HCT116 (cell line): ENCODE results near the gene MSRB2. TPM values are rescaled to one million over a fixed set of nuclear protein-coding genes. Genes with fewer than 3 reads are reported as not detected.

Experiments
- ATAC-seq: fragments of 200-7000 bp; cut with Tn5 transposase; 2 replicates; pipeline ENCODE4 v1.9.1; 2020; ENCODE audit warnings: mild to moderate bottlenecking, moderate library complexity
- BruUV-seq: library from RNA; stranded (reverse); fragments of 400-500 nt; replicated peaks from 2 replicates; lab custom pipeline; 2021; lab: Mats Ljungman, UMichigan
- CTCF ChIA-PET: fragments of 300-600 bp; sonication (Branson Sonifier 250); formaldehyde crosslinking; loops from one replicate; lab custom pipeline; 2021; ENCODE audit warnings: antibody characterized with exemption; lab: Charles Lee
- POLR2A ChIA-PET: fragments of 300-600, 350-600 bp; sonication (Branson Sonifier 250); formaldehyde crosslinking; loops from one replicate; lab custom pipeline; 2021; ENCODE audit warnings: antibody characterized with exemption; lab: Charles Lee
- RAD21 ChIA-PET, 2 experiments: fragments of 300-600 bp; sonication (Branson Sonifier 250); formaldehyde crosslinking; loops; one replicate each; lab custom pipeline; 2023; ENCODE audit warnings: low total read pairs in 2 of 2; ENCODE audit not compliant: uncharacterized antibody in 2 of 2, unreplicated experiment in 2 of 2, low non-redundant PET in 1 of 2; lab: Charles Lee
- DNase-seq: peaks from one replicate; pipeline ENCODE4 v3.0.0-alpha.2; 2010; ENCODE audit warnings: low read depth, low spot score
- H2AFZ ChIP-seq: fragments of 200-600 bp; shearing (Covaris generic), sonication (generic); 2 replicates; pipeline ENCODE4 v1.6.1; 2017; ENCODE audit warnings: low read depth, mixed run types, mixed read lengths, antibody characterized with exemption, low read length; ENCODE audit not compliant: poor library complexity, severe bottlenecking
- H3K27ac ChIP-seq: 2 replicates; pipeline ENCODE4 v1.5.1; 2012; ENCODE audit warnings: low read depth, low read length
- H3K27me3 ChIP-seq: fragments of 200-600 bp; sonication (generic); 2 replicates; pipeline ENCODE4 v1.6.1; 2016; ENCODE audit warnings: mixed run types, low read length, mixed read lengths; ENCODE audit not compliant: insufficient read depth
- H3K36me3 ChIP-seq, 2 experiments: fragments of 200-500 bp in 1 of 2; fragments of 200-600 bp in 1 of 2; sonication (Bioruptor generic) in 1 of 2; sonication (generic) in 1 of 2; 2 replicates each; pipeline versions ENCODE4 v1.5.1 to v1.6.1; 2014 to 2016; ENCODE audit warnings: low read length in 2 of 2, inconsistent platforms in 1 of 2, mixed read lengths in 1 of 2, mixed run types in 1 of 2; ENCODE audit not compliant: insufficient read depth in 2 of 2, control insufficient read depth in 1 of 2
- H3K4me1 ChIP-seq, 2 experiments: fragments of 200-600 bp in 1 of 2; sonication (generic) in 1 of 2; 2 replicates each; pipeline versions ENCODE4 v1.5.1 to v1.6.1; 2012 to 2017; ENCODE audit warnings: low read length in 2 of 2, inconsistent platforms in 1 of 2, mild to moderate bottlenecking in 1 of 2, mixed read lengths in 1 of 2, mixed run types in 1 of 2, moderate library complexity in 1 of 2; ENCODE audit not compliant: insufficient read depth in 2 of 2, control insufficient read depth in 1 of 2
- H3K4me2 ChIP-seq: fragments of 200-600 bp; sonication (generic); 2 replicates; pipeline ENCODE4 v1.6.1; 2017; ENCODE audit warnings: mixed run types, low read length, mixed read lengths
- H3K4me3 ChIP-seq, 2 experiments: fragments of 200-600 bp in 1 of 2; sonication (generic) in 1 of 2; replicated peaks in 1 of 2; 2 replicates each; pipeline ENCODE4 v1.5.1; 2011 to 2016; ENCODE audit warnings: low read length in 2 of 2, control low read depth in 1 of 2, low read depth in 1 of 2, mild to moderate bottlenecking in 1 of 2, mixed read lengths in 1 of 2, mixed run types in 1 of 2
- H3K79me2 ChIP-seq: fragments of 200-600 bp; sonication (generic); 2 replicates; pipeline ENCODE4 v1.6.1; 2017; ENCODE audit warnings: mild to moderate bottlenecking, mixed run types, low read length, moderate library complexity, mixed read lengths; ENCODE audit not compliant: insufficient read depth
- H3K9ac ChIP-seq: fragments of 200-600 bp; sonication (generic); 2 replicates; pipeline ENCODE4 v1.6.1; 2016; ENCODE audit warnings: low read length, mixed read lengths
- H3K9me2 ChIP-seq: fragments of 200-600 bp; sonication (generic), shearing (Covaris generic); 2 replicates; pipeline ENCODE4 v1.6.1; 2017; ENCODE audit warnings: mixed run types, mild to moderate bottlenecking, moderate library complexity; ENCODE audit not compliant: insufficient read depth
- H3K9me3 ChIP-seq, 2 experiments: fragments of 200-500 bp in 1 of 2; fragments of 200-600 bp in 1 of 2; sonication (Bioruptor generic) in 1 of 2; sonication (generic) in 1 of 2; 2 replicates each; pipeline ENCODE4 v1.6.1; 2014 to 2017; ENCODE audit warnings: low read length in 2 of 2, mixed read lengths in 2 of 2, inconsistent platforms in 1 of 2, low read depth in 1 of 2, mild to moderate bottlenecking in 1 of 2, mixed run types in 1 of 2, moderate library complexity in 1 of 2; ENCODE audit not compliant: control insufficient read depth in 1 of 2, insufficient read depth in 1 of 2
- H4K20me1 ChIP-seq: fragments of 200-600 bp; sonication (generic), shearing (Covaris generic); 2 replicates; pipeline ENCODE4 v1.6.1; 2017; ENCODE audit warnings: mixed run types, mild to moderate bottlenecking, moderate library complexity; ENCODE audit not compliant: insufficient read depth
- CEBPB ChIP-seq: IDR thresholded peaks from 2 replicates; pipeline ENCODE4 v1.6.1; 2012; ENCODE audit warnings: low read depth
- ELF1 ChIP-seq: IDR thresholded peaks from 2 replicates; pipeline ENCODE4 v1.6.1; 2012; ENCODE audit warnings: low read depth, borderline replicate concordance
- EZH2 ChIP-seq: fragments of 200-600 bp; sonication (generic); IDR thresholded peaks from 2 replicates; pipeline ENCODE4 v1.6.1; 2017; ENCODE audit warnings: antibody characterized with exemption, mixed run types
- EZH2phosphoT487 ChIP-seq: fragments of 200-600 bp; IDR thresholded peaks from 2 replicates; pipeline ENCODE4 v1.6.1; 2018; ENCODE audit warnings: antibody characterized with exemption, borderline replicate concordance
- FOSL1 ChIP-seq: IDR thresholded peaks from 2 replicates; pipeline ENCODE4 v1.6.1; 2012; ENCODE audit warnings: low read depth
- MAX ChIP-seq: IDR thresholded peaks from 2 replicates; pipeline ENCODE4 v1.6.1; 2012
- POLR2A ChIP-seq: IDR thresholded peaks from 2 replicates; pipeline ENCODE4 v1.7.0; 2011; ENCODE audit warnings: borderline replicate concordance; ENCODE audit not compliant: insufficient read depth, insufficient read length; ENCODE audit errors: extremely low read depth
- POLR2AphosphoS5 ChIP-seq: IDR thresholded peaks from 2 replicates; pipeline ENCODE4 v1.6.1; 2011; ENCODE audit warnings: mild to moderate bottlenecking, low read depth, low read length, moderate library complexity
- SRF ChIP-seq: IDR thresholded peaks from 2 replicates; pipeline ENCODE4 v1.6.1; 2012; ENCODE audit warnings: low read depth
- ZNF274 ChIP-seq: fragments of 200-500 bp; sonication (Bioruptor generic); IDR thresholded peaks from 2 replicates; pipeline ENCODE4 v1.6.1; 2014; ENCODE audit warnings: mild to moderate bottlenecking, low read depth, low read length, inconsistent platforms
- intact Hi-C: fragments of 100-400 bp; cut with micrococcal nuclease; formaldehyde crosslinking; loops from 2 replicates; pipeline ENCODE4 v1.10.0; 2022
- total RNA-seq: library from RNA; stranded (reverse); gene quantifications from one replicate; pipeline ENCODE4 v1.2.1, GENCODE V29; 2021; ENCODE audit not compliant: unreplicated experiment
- TF ChIP-seq, protein P1 (sequence below): IDR thresholded peaks from 2 replicates; pipeline ENCODE4 v1.6.1; 2012
- TF ChIP-seq, protein P2 (sequence below), 3 experiments: fragments of 200-600 bp in 1 of 3; sonication (generic) in 1 of 3; IDR thresholded peaks in 2 of 3; conservative IDR thresholded peaks in 1 of 3; 2 replicates each; pipeline ENCODE4 v1.5.1; 2012 to 2017; ENCODE audit warnings: low read depth in 2 of 3, low read length in 2 of 3, antibody characterized with exemption in 1 of 3, borderline replicate concordance in 1 of 3, control low read depth in 1 of 3, mild to moderate bottlenecking in 1 of 3, mixed read lengths in 1 of 3, mixed run types in 1 of 3, moderate library complexity in 1 of 3; ENCODE audit not compliant: insufficient read depth in 1 of 3

MSRB2 gene
- total RNA-seq, 1 experiment from 2014 or later = 13.6 TPM

- intact Hi-C loops = no loop called here
- ChIA-PET CTCF (no interaction called here), RAD21 (no interaction called here)
- ATAC-seq (no peak), DNase-seq (no peak)
- Histone ChIP-seq H2AFZ (no peak overlapping the region), H4K20me1 (no peaks in the 10 kb centered on the region; the same call in 1 of the 2 replicates), H3K79me2 (no peaks in the 10 kb centered on the region), H3K4me1 (no peaks in the 10 kb centered on the region), H3K4me3 (no peak overlapping the region)
- no TSS peak for BruUV-seq
- no peak for TF ChIP-seq EZH2
- no peak for TF ChIP-seq ZNF274
- TF ChIP-seq, protein P1, sequence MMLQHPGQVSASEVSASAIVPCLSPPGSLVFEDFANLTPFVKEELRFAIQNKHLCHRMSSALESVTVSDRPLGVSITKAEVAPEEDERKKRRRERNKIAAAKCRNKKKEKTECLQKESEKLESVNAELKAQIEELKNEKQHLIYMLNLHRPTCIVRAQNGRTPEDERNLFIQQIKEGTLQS = no peak
- no peak for TF ChIP-seq POLR2A
- no peak for TF ChIP-seq ELF1
- no peak for TF ChIP-seq SRF
- TF ChIP-seq, protein P2, sequence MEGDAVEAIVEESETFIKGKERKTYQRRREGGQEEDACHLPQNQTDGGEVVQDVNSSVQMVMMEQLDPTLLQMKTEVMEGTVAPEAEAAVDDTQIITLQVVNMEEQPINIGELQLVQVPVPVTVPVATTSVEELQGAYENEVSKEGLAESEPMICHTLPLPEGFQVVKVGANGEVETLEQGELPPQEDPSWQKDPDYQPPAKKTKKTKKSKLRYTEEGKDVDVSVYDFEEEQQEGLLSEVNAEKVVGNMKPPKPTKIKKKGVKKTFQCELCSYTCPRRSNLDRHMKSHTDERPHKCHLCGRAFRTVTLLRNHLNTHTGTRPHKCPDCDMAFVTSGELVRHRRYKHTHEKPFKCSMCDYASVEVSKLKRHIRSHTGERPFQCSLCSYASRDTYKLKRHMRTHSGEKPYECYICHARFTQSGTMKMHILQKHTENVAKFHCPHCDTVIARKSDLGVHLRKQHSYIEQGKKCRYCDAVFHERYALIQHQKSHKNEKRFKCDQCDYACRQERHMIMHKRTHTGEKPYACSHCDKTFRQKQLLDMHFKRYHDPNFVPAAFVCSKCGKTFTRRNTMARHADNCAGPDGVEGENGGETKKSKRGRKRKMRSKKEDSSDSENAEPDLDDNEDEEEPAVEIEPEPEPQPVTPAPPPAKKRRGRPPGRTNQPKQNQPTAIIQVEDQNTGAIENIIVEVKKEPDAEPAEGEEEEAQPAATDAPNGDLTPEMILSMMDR (IDR thresholded peaks at IDR 0.05 in 2 of 3, conservative IDR thresholded peaks at IDR 0.05 in 1 of 3; ENCODE audit: borderline replicate concordance in 1 of 3, insufficient read depth in 1 of 3, low read depth in 2 of 3, low read length in 2 of 3) = no peak
- TF ChIP-seq EZH2phosphoT487 = no peak
- TF ChIP-seq CEBPB = no peak
- no peak for TF ChIP-seq FOSL1
- no peak for TF ChIP-seq POLR2AphosphoS5
- TF ChIP-seq MAX = no peak
- TF ChIP-seq, all 23 proteins: peak for 0
- Histone ChIP-seq H3K36me3 (no peaks in the 10 kb centered on the region), H3K27ac (no peak overlapping the region), H3K9me2 (no peaks in the 10 kb centered on the region), H3K9me3 (no peaks in the 10 kb centered on the region), H3K27me3 (no peaks in the 10 kb centered on the region), H3K9ac (no peak overlapping the region), H3K4me2 (no peak overlapping the region)
- POLR2A ChIA-PET = no interaction called here
These were observed 52.8 kb downstream of the MSRB2 start for GRCh38 chr10:23148214-23148613.
